Measurements from ENCODE around the gene MYT1.

MYT1 gene

DNA sequence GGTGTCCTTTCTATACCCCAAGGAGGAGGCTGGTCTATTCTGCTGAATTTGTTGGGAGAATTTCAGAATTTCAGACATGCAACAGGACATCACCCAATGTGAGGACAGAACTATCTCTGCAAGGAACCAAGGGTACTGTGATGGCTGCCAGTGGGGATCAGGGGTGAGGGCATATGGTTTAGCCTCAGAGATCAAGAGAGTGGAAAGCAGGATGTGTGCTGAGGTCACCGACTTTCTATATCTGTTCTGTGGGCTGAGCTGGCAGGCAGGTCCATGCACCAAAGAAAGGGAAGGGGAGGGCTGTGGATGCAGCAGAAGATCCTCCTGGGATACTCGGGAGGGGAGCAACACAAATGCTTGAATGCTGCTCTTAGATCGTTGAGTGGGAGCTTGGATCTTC, 28.8 kb downstream of the MYT1 start:
- DNase-seq (ENCODE audit: low spot score) = no peak

DNA sequence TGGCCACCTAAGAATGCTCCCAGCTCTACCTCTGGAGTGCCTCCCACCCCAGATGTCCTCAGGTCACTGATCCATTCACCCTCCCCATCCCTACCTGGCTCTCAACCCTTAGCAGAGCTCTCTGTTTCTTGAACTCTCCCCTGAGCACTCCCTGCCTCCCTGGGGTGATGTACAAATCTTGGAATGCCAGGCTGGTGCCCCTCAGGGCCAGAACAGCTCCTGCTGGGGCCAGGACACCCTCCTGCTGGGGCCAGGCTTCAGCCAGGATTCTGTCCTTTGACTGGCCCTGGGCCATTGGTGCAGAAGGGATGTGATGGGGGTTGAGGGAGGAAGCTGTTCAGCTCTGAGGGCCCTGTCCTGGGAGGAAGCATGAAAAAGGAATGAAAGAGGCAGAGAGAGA, 30.0 kb downstream of the MYT1 start:
- no peak for DNase-seq (ENCODE audit: low spot score)

DNA sequence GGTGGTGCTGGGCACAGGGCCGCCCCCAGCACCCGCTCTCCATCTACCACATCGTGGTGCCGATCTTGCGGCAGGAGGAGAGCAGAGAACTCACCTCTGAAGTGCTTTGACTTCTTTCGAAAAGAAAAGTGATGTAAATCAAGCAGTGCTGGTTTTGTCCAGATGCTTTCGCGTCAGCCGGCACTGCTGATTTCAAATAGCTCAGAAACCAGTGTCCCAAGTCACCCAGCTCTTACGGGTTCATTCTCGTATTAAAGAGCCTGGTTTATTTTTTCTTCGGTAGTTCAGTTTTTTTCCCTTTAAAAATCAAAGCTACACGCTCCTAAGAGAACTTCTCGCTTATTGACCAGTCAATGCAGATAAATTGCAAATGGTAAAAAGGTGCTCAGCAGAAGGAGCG, 32.1 kb downstream of the MYT1 start:
- no peak for DNase-seq (ENCODE audit: low spot score)

DNA sequence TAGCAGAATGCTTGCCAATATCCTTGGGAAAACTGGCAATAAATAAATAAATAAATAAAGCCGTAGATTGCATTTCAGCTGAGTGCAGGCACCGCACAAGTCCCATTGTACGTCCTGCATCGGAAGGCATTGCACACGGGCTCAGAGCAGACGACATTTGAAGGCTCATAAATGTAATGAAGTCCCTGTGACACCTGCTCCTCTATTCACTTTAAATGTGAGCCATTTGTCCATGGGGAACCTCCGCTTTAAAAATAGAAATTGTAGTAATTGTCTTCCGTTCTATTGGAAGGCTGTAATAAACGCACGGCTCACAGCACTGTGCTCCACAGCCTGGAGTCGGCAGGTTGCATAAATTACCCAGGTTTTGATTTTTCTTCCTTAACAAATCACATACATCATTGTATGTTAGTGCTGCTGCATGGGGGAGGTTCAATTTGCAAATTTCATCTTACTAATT, 32.6 kb downstream of the MYT1 start:
- DNase-seq (ENCODE audit: low spot score) = no peak

DNA sequence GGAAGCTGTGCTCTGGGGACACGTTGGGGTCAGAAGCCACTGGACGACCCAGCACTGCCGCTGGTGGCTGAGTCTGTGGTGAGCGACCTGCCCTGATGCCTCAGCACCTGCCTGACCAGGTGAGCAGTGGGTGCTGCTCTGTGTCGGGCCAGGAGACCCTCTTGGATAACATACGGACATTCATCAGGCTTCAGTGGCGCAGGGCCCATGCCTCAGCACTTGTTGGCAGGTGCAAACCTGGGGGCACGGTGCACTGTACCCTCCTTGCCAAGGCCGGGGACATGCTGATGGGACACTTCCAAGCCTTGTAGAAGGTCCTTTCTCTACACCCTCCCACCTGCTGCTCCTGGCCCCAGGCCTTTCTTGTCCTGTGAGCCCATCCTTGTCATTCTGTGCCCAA, 34.1 kb downstream of the MYT1 start:
- no peak for DNase-seq (ENCODE audit: low spot score)

DNA sequence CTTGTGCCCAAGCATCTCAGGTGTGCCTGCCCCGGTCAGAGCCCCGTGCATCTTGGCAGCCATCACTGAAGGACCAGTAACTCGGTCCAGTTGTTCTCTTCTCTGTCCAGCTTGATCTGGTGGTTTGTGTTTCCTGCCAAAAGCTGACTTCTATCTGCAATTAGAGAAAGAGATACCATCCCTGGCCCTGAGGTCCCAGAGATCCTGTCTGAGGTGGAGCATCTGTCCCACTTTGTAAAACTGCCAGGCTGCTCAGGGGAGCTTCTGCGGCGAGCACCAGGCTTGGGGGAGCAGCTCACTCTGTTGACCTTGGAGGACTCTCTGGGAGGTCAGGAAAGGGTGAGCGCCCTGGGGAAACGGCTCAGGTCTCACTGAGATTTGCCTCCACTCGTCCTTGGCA, 35.1 kb downstream of the MYT1 start:
- DNase-seq (ENCODE audit: low spot score) = no peak

DNA sequence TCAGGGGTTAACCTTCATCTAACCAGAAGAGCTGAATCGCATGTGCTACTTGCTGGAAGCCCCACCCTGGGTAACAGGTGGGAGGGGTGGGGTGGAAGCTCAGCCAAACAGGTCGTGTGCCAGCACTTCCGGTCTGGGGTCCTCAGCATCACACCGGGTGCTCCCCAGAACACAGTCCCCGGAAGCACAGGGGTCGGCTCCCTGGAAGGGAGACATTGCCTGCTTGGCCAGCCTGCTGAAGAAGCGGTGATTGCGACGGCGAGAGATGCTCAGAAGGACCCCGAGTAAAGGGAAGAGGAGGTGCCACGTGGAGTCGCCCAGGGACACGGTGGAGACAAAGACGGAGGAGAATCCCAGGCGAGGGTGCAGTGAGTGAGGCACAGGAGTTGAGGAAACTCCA, 36.5 kb downstream of the MYT1 start:
- no peak for DNase-seq (ENCODE audit: low spot score)

DNA sequence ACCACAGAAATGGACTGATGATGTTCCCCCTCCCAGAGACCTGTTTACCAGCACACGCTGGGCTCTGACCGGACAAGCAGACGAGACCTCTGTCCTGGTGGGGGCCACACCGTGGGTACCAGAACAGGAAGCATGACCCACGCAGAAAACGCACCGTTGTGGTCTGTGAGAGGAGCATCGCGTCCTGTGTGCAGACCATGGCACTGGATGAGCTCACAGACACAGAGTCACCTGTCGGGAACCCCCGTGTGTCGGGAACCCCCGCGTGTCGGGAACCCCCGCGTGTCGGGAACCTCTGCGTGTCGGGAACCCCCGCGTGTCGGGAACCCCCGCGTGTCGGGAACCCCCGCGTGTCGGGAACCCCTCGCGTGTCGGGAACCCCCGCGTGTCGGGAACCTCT, 37.4 kb downstream of the MYT1 start:
- no peak for DNase-seq (ENCODE audit: low spot score)

DNA sequence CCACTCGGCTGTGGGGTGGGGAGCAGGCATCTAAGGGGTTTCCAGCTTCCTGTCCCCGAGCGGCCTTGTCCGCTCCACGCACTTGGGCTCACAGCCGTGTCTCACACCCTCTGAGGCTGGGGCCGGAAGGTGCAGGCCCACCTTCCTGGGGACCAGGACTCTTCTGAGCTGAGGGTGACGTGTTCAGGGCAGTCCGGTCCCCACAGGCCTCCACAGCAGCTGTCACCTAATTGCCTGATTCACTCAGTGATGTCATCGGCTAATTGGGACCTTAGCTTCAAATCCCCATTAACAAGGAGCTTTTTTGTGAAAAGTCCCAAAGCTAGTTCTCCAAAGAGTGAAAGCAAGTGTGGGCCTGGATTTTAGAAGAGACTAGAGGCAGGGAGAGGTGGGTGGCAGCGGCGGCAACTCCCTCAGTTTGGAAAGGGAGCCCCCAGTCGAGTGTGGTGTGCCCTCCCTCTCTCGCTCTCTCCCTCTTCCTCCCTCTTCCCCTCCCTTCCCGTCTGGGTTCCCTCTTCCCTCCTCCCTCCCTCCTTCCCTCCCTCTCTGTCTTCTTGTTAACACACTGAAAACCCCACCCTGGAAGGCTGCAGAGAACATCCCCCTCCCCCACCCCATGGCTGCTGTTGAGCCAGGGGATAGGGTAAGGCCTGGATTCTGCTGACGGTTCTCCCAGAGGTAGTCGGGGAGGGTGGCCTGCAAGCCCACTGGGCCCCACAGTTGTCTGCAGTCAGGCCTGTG, 39.0 kb downstream of the MYT1 start:
- DNase-seq (ENCODE audit: low spot score) = no peak

DNA sequence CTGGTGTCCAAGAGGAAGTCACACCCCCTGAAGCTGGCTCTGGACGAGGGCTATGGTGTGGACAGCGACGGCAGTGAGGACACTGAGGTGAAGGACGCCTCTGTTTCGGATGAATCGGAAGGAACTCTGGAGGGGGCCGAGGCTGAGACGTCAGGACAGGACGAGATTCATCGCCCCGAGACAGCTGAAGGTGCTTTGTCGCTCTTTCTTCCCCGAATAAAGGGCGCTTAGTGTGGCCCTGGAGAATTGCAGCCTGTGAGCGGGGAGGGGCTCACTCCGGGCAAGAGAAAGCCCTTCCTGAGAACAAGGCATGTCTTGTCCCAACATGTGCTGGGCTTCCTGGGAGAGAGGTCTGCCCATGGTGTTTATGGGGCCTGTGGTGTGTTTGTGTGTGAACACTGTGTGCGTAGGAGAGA, 41.4 kb downstream of the MYT1 start:
- DNase-seq (ENCODE audit: low spot score) = no peak

DNA sequence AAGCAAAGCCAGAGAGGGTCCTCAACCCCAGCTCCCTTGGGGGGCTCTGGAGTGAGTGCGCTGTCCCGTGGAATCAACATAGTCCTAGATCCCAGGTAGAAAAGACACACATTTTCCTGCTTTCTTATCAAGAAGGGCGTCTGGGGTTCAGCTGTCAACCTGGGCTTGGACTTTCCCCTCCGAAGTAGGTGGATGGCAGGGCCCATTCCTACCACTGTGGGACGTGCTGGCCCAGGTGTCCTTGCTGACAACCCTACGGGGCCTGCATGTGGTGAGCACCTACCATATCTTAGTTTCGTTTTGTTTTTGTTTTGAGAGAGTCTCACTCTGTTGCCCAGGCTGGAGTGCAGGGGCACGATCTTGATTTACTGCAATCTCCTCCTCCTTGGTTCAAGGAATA, 42.4 kb downstream of the MYT1 start:
- no peak for DNase-seq (ENCODE audit: low spot score)

DNA sequence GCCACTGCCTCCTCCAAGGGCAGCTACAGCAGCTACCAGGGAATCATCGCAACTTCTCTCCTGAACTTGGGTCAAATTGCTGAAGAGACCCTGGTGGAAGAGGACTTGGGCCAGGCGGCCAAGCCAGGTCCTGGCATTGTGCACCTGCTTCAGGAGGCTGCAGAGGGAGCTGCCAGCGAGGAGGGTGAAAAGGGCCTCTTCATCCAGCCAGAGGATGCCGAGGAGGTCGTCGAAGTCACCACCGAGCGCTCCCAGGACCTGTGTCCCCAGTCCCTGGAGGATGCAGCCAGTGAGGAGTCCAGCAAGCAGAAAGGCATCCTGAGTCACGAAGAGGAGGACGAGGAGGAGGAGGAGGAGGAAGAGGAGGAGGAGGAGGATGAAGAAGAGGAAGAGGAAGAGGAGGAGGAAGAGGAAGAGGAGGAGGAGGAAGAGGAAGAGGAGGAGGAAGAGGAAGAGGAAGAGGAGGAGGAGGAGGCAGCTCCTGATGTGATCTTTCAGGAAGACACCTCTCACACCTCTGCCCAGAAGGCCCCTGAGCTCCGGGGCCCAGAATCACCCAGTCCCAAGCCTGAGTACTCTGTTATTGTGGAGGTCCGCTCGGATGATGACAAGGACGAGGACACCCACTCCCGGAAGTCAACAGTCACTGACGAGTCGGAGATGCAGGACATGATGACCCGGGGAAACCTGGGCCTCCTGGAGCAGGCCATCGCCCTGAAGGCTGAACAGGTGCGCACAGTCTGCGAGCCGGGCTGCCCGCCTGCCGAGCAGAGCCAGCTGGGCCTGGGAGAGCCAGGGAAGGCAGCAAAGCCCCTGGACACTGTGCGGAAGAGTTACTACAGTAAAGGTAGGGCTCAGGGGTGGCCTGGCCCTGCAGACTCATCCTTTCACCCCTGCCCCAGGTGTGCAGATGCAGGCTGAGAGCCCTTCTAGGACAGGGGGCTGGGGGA, 43.7 kb downstream of the MYT1 start:
- no peak for DNase-seq (ENCODE audit: low spot score)

DNA sequence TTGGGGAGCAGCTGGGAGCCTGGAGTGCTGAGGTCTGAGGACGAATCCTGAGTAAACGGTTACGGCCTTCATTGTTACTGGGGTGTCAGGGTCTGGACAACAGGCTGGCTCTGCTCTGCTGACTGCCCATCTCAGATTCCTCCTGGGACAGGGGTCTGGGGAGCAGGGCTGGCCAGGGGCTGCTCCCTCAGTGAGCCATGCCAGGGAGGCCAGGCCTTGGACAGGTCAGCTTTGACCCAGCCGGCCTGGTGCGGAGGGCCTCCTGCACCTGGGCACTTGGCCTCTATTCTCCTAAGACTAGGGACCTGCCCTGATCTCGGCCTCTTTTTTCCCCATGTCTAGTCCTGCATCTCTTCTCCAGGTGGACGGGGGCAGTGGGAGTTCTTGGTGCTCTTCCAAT, 44.9 kb downstream of the MYT1 start:
- no peak for DNase-seq (ENCODE audit: low spot score)

DNA sequence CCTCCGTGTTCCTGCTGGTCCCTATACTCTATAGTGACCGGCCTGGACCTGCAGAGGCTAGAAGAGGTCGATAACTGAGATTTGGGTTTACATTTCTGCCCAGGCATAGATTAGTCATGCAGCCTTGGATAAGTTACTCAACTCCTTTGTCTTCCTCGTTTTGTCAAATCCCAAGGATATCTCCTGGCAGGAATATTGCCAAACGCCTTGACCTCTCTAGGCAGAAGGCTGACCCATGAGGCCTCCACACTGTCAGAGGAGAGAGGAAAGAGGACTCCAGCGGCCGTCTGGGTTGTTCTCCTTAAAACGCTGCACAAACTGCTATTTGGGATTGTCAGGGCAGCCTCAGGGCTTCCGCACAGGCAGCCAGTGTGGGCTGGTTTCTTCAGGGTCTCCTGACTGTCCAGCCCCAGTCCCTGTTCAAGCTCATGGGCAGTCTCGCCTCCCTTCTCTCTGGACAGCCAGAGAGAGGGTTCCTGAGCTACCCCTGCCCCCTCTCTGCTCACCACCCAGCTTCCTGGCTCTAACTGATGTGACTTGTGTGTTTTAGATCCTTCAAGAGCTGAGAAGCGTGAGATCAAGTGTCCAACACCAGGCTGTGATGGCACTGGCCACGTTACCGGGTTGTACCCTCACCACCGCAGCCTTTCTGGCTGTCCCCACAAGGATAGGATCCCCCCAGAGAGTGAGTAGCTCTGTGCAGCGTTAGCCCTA, 46.6 kb downstream of the MYT1 start:
- no peak for DNase-seq (ENCODE audit: low spot score)

DNA sequence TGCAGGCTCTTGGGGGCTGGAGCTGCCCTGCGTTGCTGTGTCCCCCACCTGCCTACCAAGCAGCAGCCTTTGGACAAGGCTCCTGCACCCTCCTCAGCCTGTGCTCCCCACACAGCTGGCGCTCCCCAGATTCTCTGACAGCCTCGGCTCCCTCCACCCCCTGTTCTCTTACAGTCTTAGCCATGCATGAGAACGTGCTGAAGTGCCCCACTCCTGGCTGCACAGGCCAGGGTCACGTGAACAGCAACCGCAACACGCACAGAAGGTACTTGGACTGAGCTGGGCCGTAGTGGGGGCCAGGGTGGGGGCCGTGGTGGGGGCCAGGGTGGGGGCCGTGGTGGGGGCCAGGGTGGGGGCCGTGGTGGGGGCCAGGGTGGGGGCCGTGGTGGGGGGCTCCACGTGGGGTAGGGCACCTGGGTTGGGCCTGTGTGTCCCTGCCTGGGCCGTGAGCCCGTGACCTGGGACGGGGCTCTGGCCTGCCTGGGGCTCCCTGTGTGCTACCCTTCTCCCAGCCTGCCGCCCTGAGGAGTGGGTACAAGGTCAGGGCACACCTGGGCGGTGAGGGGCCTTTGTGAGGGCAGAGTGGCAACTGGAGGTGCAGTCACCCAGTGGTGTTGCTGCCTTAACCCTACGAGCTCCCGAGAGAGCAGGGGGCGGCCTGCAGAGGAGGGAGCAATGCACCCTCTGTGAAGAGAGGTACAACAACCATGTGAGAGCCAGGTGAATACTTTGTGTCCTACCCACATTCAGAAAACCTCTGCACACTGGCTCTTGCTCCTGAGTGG, 47.8 kb downstream of the MYT1 start:
- no peak for DNase-seq (ENCODE audit: low spot score)

DNA sequence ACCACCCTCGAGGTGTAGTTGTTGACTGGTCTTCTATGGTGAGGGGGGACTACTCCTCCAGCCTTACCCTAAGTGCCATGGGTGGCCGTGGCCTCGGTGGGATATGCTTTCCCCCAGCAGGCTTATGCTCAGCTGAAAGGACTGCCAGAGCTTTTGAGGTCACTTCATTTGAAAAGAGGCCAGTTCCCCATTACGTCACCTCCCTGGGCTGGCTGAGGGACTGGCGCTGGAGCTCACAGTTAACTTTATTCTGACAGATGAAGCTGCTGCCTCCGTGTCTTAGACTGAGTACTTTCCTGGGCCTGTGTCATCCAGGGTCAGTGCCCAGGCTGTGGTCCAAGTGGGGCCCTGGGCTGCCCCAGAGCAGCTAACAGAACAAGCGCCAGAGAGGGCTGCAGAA, 48.5 kb downstream of the MYT1 start:
- no peak for DNase-seq (ENCODE audit: low spot score)

DNA sequence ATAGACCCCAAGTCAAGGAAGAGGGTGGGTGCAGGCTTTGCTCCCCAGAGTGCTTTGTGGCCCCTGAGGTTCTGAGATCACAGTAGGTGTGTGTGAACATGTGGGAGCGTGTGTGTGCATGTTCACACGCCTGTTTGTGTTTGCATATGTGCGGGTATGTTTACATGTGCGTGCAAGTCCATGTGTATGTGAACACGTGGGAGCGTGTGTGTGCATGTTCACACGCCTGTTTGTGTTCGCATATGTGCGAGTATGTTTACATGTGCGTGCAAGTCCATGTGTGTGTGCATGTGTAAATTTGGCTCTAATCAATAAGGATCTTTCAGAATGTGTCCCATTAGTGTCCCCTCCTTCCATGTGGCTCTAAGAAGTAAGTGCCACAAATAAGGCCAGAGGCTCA, 49.9 kb downstream of the MYT1 start:
- DNase-seq (ENCODE audit: low spot score) = no peak

DNA sequence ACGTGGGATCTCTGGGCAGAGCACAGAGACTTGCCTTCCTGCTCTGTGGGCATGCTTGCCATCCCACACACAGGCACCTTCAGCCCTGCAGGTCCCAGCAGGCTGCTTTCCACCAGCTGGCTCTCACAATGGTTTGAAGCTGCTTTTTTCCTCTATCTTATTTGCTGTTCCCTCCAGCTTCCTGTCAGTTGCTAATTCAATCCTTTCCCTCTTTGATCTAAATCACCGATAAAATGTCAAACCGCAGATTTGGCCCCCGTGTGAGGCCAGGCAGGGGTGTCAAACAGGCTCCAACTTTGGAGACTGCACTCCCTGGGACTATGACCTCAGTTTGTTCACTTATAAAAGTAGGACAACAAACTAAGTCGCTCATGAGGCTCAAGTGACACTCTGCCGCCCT, 50.7 kb downstream of the MYT1 start:
- DNase-seq (ENCODE audit: low spot score) = no peak

DNA sequence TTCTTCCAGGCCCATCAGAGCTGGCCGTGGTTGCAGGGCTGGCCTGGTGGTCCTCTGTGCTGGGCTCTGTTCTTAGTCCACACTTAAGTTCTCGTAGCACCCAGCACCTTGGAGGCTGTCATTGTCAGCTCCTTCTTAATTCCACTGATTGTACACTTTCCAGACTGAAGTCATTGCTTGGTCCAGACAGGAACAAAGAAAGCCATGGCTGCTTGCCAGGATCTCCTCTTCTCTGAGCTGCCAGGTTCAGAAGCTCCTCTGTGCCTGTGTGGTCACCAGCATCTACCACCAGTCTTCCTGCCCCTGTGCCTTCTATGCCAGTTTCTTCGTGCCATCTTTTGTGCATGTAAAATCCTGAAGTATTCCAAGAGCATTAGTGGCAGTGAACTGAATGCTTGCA, 51.8 kb downstream of the MYT1 start:
- DNase-seq (ENCODE audit: low spot score) = no peak

DNA sequence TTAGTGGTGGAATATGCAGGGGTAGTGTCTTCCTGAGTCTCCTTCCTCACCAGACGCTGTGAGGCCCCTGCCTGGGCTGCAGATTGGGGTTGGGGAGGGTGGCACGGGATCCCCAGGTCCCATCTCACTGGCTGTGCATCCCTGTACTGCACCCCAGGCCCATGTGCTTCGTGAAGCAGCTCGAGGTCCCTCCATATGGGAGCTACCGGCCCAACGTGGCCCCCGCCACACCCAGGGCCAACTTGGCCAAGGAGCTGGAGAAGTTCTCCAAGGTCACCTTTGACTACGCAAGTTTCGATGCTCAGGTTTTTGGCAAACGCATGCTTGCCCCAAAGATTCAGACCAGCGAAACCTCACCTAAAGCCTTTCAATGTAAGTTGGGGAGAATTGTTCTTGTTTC, 52.7 kb downstream of the MYT1 start:
- no peak for DNase-seq (ENCODE audit: low spot score)

DNA sequence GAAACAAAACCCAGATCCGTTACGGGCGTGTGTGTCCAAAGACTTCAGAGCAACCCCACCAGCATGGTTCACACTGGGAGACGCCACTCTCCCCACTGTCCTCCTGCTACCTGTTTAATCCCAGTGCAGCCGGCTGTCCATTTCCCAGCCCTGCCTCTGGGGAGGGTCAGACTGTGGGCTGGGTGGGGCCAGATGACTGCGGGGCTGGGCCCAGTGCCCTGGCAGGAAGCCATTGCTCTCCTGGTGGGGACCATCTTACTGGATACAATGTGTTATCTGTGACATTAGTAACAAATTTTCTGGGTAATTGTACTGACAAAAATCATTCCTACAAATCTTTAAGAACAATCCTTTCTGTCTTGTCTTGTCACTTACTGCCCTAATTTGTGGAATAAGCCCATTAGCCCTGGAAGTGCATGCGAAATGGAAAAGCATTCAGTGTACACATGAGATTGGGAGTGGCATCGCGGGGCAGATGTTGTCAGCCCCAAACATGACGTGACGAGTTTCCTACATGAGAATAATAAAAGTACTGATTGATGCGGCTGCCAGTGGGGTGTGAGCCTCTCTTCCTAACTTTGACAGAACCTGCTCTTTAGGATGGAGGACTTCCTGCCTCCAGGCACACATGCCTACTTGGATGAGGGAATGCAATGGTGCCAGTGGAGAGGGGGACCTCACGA, 53.4 kb downstream of the MYT1 start:
- no peak for DNase-seq (ENCODE audit: low spot score)

Data from CD4-positive, alpha-beta T cell treated with Interleukin-15 for 4 hours (primary cell).